Immature natural killer cell (primary cell): ENCODE measurements around the gene NR3C2. TPM values are rescaled to one million over a fixed set of nuclear protein-coding genes. Genes with fewer than 3 reads are reported as not detected.
"Not testable (repeated sequence)": the region's sequence is repeated elsewhere in the genome, so short reads cannot be mapped to it uniquely, and the experiment has no call there.

Source experiments
- DNase-seq, 3 donors: peaks; one replicate each; pipeline ENCODE4 v3.0.0; 2022; ENCODE audit warnings: mixed read lengths in 1 of 3
- H3K27ac Mint-ChIP-seq, 6 donors: one replicate each; pipeline ENCODE4 v1.8.0; 2020; ENCODE audit warnings: mixed read lengths in 6 of 6, mild to moderate bottlenecking in 5 of 6, inconsistent platforms in 4 of 6, moderate library complexity in 3 of 6
- H3K27me3 Mint-ChIP-seq, 3 donors: one replicate each; pipeline ENCODE4 v1.8.0; 2020 to 2021; ENCODE audit warnings: low read depth in 3 of 3, mild to moderate bottlenecking in 3 of 3, mixed read lengths in 3 of 3, moderate library complexity in 3 of 3, inconsistent platforms in 1 of 3
- H3K36me3 Mint-ChIP-seq, 3 donors: one replicate each; pipeline ENCODE4 v1.8.0; 2020; ENCODE audit warnings: mixed read lengths in 3 of 3, inconsistent platforms in 2 of 3, mild to moderate bottlenecking in 2 of 3
- H3K4me1 Mint-ChIP-seq, 2 donors: one replicate each; pipeline ENCODE4 v1.8.0; 2020; ENCODE audit warnings: inconsistent platforms in 2 of 2, mild to moderate bottlenecking in 2 of 2, mixed read lengths in 2 of 2, moderate library complexity in 1 of 2
- H3K4me3 Mint-ChIP-seq, 5 donors: one replicate each; pipeline ENCODE4 v1.8.0; 2020; ENCODE audit warnings: mild to moderate bottlenecking in 5 of 5, mixed read lengths in 5 of 5, inconsistent platforms in 3 of 5, moderate library complexity in 3 of 5
- H3K9me3 Mint-ChIP-seq, 6 donors: one replicate each; pipeline ENCODE4 v1.8.0; 2020; ENCODE audit warnings: mild to moderate bottlenecking in 6 of 6, mixed read lengths in 6 of 6, inconsistent platforms in 4 of 6, moderate library complexity in 3 of 6
- polyA plus RNA-seq, 3 donors: library from polyadenylated mRNA; unstranded; fragments of 300-500 nt; fragmentation: Illumina TruSeq; gene quantifications; one replicate each; pipeline ENCODE4 v1.2.3, GENCODE V29; 2021

NR3C2 gene
- polyA plus RNA-seq, 3 donors from 2014 or later, result 1.0 to 1.2 (median 1.1) TPM

- peaks cover 0 to 2% of the 10 kb centered on the region in 2 donors for H3K4me1 Mint-ChIP-seq
Observed at GRCh38 chr4:148192526-148192925, 249.7 kb downstream of the NR3C2 start.

DNA sequence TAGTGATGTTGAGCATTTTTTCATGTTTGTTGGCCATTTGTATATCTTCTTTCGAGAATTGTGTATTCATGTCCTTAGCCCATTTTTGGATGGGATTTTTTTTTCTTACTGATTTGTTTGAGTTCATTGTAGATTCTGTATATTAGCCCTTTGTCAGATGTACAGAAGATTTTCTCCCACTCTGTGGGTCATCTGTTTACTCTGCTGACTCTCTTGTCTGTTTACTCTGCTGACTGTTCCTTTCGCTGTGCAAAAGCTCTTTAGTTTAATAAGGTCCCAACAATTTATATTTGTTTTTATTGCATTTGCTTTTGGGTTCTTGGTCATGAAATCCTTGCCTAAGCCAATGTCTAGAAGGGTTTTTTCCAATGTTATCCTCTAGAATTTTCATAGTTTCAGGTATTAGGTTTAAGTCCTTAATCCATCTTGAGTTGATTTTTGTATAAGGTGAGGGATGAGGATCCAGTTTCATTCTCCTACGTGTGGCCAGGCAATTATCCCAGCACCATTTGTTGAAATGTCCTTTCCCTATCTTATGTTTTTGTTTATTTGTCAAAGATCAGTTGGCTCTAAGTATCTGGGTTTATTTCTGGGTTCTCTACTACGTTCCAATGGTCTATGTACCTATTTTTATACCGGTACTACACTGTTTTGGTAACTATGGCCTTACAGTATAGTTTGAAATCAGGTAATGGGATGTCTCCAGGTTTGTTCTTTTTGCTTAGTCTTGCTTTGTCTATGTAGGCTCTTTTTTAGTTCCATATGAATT is 254.6 kb downstream of the NR3C2 start:
- not testable (repeated sequence) for H3K36me3 Mint-ChIP-seq, H3K4me1 Mint-ChIP-seq, DNase-seq, H3K4me3 Mint-ChIP-seq, H3K9me3 Mint-ChIP-seq, H3K27ac Mint-ChIP-seq, H3K27me3 Mint-ChIP-seq

More at GRCh38 chr4:148192526-148192925, 249.7 kb downstream of the NR3C2 start:
- no peak for DNase-seq
- H3K36me3 Mint-ChIP-seq, result peaks cover 7 to 16% (median 8%) of the 10 kb centered on the region in 3 donors
- H3K27me3 Mint-ChIP-seq, result peaks cover 0 to 1% (median 0%) of the 10 kb centered on the region in 3 donors
- H3K4me3 Mint-ChIP-seq, result no peak overlapping the region
- H3K9me3 Mint-ChIP-seq, result no peaks in the 10 kb centered on the region
- H3K27ac Mint-ChIP-seq, result no peak overlapping the region

- DNase-seq, result no peak
- Mint-ChIP-seq H3K27me3 (peaks cover 2 to 4% (median 3%) of the 10 kb centered on the region in 3 donors), H3K4me1 (no peaks in the 10 kb centered on the region), H3K27ac (no peak overlapping the region), H3K9me3 (no peaks in the 10 kb centered on the region), H3K36me3 (peaks cover 0 to 7% (median 0%) of the 10 kb centered on the region in 3 donors), H3K4me3 (no peak overlapping the region)
Observed at GRCh38 chr4:148184922-148185321, 257.3 kb downstream of the NR3C2 start.

- Mint-ChIP-seq H3K4me1 (no peaks in the 10 kb centered on the region), H3K36me3 (no peaks in the 10 kb centered on the region), H3K9me3 (no peaks in the 10 kb centered on the region), H3K27ac (no peak overlapping the region), H3K27me3 (peaks cover 2 to 4% (median 2%) of the 10 kb centered on the region in 3 donors), H3K4me3 (no peak overlapping the region)
- DNase-seq, result no peak
Observed at GRCh38 chr4:148182230-148182911, 259.8 kb downstream of the NR3C2 start.

- Mint-ChIP-seq H3K4me1 (peaks cover 0 to 3% of the 10 kb centered on the region in 2 donors), H3K9me3 (no peaks in the 10 kb centered on the region), H3K27me3 (peaks cover 0 to 2% (median 0%) of the 10 kb centered on the region in 3 donors), H3K36me3 (peaks cover 0 to 5% (median 0%) of the 10 kb centered on the region in 3 donors), H3K27ac (no peak overlapping the region), H3K4me3 (no peak overlapping the region)
- DNase-seq, result no peak
Observed at GRCh38 chr4:148173397-148174017, 268.7 kb downstream of the NR3C2 start.

DNA sequence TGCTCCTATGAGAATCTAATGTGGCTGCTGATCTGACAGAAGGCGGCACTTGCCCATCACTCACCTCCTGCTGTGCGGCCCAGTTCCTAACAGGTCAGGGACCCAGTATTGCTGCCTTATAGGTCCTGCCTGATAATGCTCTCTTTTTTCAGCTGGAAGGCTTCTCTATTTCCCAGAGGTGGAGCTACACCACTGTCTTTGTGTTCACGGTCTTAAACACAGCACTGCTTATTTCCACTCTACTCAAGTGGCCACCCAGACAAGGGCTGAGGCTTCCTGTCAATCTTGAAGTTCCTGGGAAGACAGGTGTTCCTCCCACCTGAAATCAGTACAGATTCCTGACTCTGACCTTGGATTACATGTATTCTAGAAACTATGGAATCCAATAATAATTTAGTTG is 270.6 kb downstream of the NR3C2 start:
- Mint-ChIP-seq H3K27me3 (peaks cover 0 to 2% (median 0%) of the 10 kb centered on the region in 3 donors), H3K4me3 (no peak overlapping the region), H3K4me1 (peaks cover 0 to 3% of the 10 kb centered on the region in 2 donors), H3K27ac (no peak overlapping the region), H3K9me3 (no peaks in the 10 kb centered on the region), H3K36me3 (peaks cover 0 to 5% (median 0%) of the 10 kb centered on the region in 3 donors)
- DNase-seq, result no peak

GRCh38 chr4:148170408-148171365 is 271.5 kb downstream of the NR3C2 start:
- Mint-ChIP-seq H3K9me3 (no peaks in the 10 kb centered on the region), H3K4me1 (peaks cover 0 to 3% of the 10 kb centered on the region in 2 donors), H3K27ac (no peak overlapping the region), H3K27me3 (peaks cover 0 to 2% (median 0%) of the 10 kb centered on the region in 3 donors), H3K4me3 (no peak overlapping the region), H3K36me3 (peaks cover 0 to 5% (median 0%) of the 10 kb centered on the region in 3 donors)
- no peak for DNase-seq

GRCh38 chr4:148166132-148166591 is 276.1 kb downstream of the NR3C2 start:
- H3K4me1 Mint-ChIP-seq, result peaks cover 0 to 3% of the 10 kb centered on the region in 2 donors
- peaks cover 0 to 5% (median 0%) of the 10 kb centered on the region in 3 donors for H3K27me3 Mint-ChIP-seq
- no peak for DNase-seq
- H3K9me3 Mint-ChIP-seq, result no peaks in the 10 kb centered on the region
- H3K27ac Mint-ChIP-seq, result no peak overlapping the region
- no peak overlapping the region for H3K4me3 Mint-ChIP-seq
- no peaks in the 10 kb centered on the region for H3K36me3 Mint-ChIP-seq

DNA sequence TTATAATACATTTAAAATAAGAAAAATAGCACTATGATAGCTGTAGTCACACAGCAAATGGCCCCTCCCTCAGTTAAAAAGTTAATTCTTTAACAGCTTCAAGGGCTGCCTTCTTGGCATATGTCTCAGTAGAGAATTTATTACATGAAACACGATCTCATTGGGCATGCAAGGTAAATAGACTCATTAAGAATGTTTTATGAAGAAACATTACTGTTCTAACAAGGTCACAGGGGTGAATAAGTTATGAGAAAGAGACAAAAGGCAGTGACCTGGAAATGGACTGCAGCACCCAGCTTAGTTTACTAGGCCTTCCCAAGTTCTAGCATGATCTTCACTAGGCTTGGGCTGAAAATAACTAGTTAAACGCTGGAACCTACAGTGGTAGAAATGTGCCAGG is 277.7 kb downstream of the NR3C2 start:
- Mint-ChIP-seq H3K27me3 (peaks cover 0 to 5% (median under 1%) of the 10 kb centered on the region in 3 donors), H3K27ac (no peak overlapping the region), H3K36me3 (no peaks in the 10 kb centered on the region), H3K9me3 (no peaks in the 10 kb centered on the region), H3K4me1 (no peaks in the 10 kb centered on the region), H3K4me3 (no peak overlapping the region)
- no peak for DNase-seq

GRCh38 chr4:148162991-148163390 is 279.2 kb downstream of the NR3C2 start:
- no peaks in the 10 kb centered on the region for H3K4me1 Mint-ChIP-seq
- peaks cover 0 to 5% (median 4%) of the 10 kb centered on the region in 3 donors for H3K27me3 Mint-ChIP-seq
- H3K9me3 Mint-ChIP-seq, result no peaks in the 10 kb centered on the region
- H3K4me3 Mint-ChIP-seq, result no peak overlapping the region
- no peak overlapping the region for H3K27ac Mint-ChIP-seq
- H3K36me3 Mint-ChIP-seq, result no peaks in the 10 kb centered on the region
- no peak for DNase-seq

DNA sequence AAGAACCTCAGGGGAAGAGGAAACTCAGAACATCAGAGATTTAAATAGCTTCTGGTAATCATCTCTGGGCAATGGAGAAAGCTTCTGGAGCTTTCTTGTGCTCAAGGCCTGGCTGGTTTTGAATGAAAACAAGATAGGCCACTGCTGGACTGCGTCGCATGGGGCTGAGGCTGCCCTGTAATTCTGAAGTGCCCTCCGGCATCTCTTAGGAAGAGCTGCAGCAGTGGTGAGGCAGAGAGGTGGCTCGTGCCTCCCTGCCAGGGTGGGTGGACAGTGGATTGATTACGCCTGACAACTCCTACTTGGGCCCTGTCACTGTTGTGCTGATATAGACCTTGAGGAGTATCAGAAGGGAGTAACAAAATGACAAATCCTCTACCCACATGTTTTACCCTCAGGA is 279.7 kb downstream of the NR3C2 start:
- Mint-ChIP-seq H3K4me1 (no peaks in the 10 kb centered on the region), H3K9me3 (no peaks in the 10 kb centered on the region), H3K27ac (no peak overlapping the region), H3K4me3 (no peak overlapping the region), H3K36me3 (no peaks in the 10 kb centered on the region), H3K27me3 (peaks cover 0 to 5% (median 4%) of the 10 kb centered on the region in 3 donors)
- no peak for DNase-seq

DNA sequence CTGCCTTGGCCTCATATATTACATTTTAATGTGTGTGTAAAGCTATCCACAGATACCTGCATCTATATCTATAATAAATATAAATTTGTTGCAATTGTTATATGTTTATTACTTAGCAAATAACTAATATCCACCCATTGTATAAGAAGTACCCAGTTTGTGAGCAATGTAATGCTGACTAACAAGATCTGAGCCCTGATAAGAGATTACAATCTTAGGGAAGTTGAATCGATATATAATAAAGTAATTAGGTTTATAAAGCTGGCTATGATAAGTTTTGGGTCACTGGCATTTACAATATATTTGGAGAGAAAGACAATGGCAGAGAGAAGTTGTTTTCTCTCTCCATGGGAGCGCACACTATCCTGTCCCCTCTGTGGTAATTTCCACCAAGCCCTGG is 280.6 kb downstream of the NR3C2 start:
- no peak overlapping the region for H3K27ac Mint-ChIP-seq
- no peaks in the 10 kb centered on the region for H3K9me3 Mint-ChIP-seq
- no peak overlapping the region for H3K4me3 Mint-ChIP-seq
- no peaks in the 10 kb centered on the region for H3K36me3 Mint-ChIP-seq
- H3K27me3 Mint-ChIP-seq, result peaks cover 0 to 5% (median 4%) of the 10 kb centered on the region in 3 donors
- no peak for DNase-seq
- no peaks in the 10 kb centered on the region for H3K4me1 Mint-ChIP-seq

GRCh38 chr4:148159793-148160192 is 282.4 kb downstream of the NR3C2 start:
- no peaks in the 10 kb centered on the region for H3K4me1 Mint-ChIP-seq
- H3K36me3 Mint-ChIP-seq, result peaks cover 0 to 4% (median 0%) of the 10 kb centered on the region in 3 donors
- no peak overlapping the region for H3K4me3 Mint-ChIP-seq
- peaks cover 2 to 5% (median 4%) of the 10 kb centered on the region in 3 donors for H3K27me3 Mint-ChIP-seq
- no peak overlapping the region for H3K27ac Mint-ChIP-seq
- no peak for DNase-seq
- no peaks in the 10 kb centered on the region for H3K9me3 Mint-ChIP-seq
